H1 (cell line): ENCODE data around the gene TTC22. TPM values are rescaled to one million over a fixed set of nuclear protein-coding genes. Genes with fewer than 3 reads are reported as not detected.

ENCODE experiments used
- CHD1 ChIP-seq: IDR thresholded peaks from 2 replicates; pipeline ENCODE4 v1.6.1; 2012; ENCODE audit warnings: low read depth, low read length, improper control_type of control experiment
- EZH2 ChIP-seq: fragments of 200-600 bp; sonication (generic); IDR thresholded peaks from 2 replicates; pipeline ENCODE4 v1.7.1; 2012; ENCODE audit warnings: low read depth, mild to moderate bottlenecking, moderate library complexity, low read length, inconsistent platforms; ENCODE audit not compliant: severe bottlenecking
- HDAC2 ChIP-seq, 2 experiments: fragments of 300-600 bp in 1 of 2; sonication (generic) in 1 of 2; IDR thresholded peaks; 2 replicates each; pipeline ENCODE4 v1.6.1; 2011 to 2012; ENCODE audit warnings: low read depth in 2 of 2, low read length in 2 of 2, mild to moderate bottlenecking in 2 of 2, moderate library complexity in 2 of 2, borderline replicate concordance in 1 of 2, inconsistent platforms in 1 of 2
- polyA plus RNA-seq, 7 experiments: library from polyadenylated mRNA; depleted of rRNA in 3 of 7; stranded (reverse) in 5 of 7; unstranded in 2 of 7; fragments of >200 nt in 5 of 7; fragments of 200-250 nt in 2 of 7; gene quantifications; 1 replicate in 5 of 7; 2 replicates in 1 of 7; 4 replicates in 1 of 7; pipeline versions ENCODE4 v1.2.1 to v1.2.3, GENCODE V29; 2011 to 2013; ENCODE audit warnings: missing spikeins in 2 of 7, mixed read lengths in 2 of 7
- total RNA-seq: library from RNA; stranded (reverse); fragmentation: NEBNext Ultra II Directional; extraction: Animal tissue kit (Norgen Biotek cat#: 25700); gene quantifications from 2 replicates; pipeline ENCODE4 v1.2.1, GENCODE V29; 2021
- TF ChIP-seq, protein P1 (sequence below): fragments of 300-600 bp; sonication (generic); IDR thresholded peaks from 2 replicates; pipeline ENCODE4 v1.7.1; 2012; ENCODE audit warnings: low read length, moderate library complexity, mild to moderate bottlenecking, inconsistent platforms; ENCODE audit not compliant: insufficient replicate concordance
- TF ChIP-seq, protein P2 (sequence below): IDR thresholded peaks from 2 replicates; pipeline ENCODE4 v1.6.1; 2012; ENCODE audit warnings: low read length, inconsistent platforms

Gene TTC22
- total and polyA plus RNA-seq, 2 of the 8 experiments (the other 6 are each of a cell fraction or from before 2014, with no cell fraction given), result 1.00 to 1.6 TPM

DNA sequence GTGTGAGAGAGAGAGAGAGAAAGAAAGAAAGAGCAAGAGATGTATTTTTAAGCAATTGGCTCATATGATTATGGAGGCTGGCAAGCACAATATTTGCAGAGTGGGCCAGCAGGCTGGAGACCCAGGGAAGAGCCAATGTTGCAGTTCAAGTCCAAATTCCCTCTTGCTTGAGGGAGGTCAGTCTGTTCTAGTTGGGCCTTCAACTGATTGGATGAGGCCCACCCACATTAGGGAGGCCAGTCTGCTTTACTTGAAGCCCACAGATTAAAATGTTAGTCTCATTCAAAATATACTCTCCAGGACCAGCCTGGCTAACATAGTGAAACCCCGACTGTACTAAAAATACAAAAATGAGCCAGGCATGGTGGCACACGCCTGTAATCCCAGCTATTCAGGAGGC is 28.2 kb downstream of the TTC22 start (continued):
- TF ChIP-seq EZH2, result no peak
- TF ChIP-seq, protein P1, sequence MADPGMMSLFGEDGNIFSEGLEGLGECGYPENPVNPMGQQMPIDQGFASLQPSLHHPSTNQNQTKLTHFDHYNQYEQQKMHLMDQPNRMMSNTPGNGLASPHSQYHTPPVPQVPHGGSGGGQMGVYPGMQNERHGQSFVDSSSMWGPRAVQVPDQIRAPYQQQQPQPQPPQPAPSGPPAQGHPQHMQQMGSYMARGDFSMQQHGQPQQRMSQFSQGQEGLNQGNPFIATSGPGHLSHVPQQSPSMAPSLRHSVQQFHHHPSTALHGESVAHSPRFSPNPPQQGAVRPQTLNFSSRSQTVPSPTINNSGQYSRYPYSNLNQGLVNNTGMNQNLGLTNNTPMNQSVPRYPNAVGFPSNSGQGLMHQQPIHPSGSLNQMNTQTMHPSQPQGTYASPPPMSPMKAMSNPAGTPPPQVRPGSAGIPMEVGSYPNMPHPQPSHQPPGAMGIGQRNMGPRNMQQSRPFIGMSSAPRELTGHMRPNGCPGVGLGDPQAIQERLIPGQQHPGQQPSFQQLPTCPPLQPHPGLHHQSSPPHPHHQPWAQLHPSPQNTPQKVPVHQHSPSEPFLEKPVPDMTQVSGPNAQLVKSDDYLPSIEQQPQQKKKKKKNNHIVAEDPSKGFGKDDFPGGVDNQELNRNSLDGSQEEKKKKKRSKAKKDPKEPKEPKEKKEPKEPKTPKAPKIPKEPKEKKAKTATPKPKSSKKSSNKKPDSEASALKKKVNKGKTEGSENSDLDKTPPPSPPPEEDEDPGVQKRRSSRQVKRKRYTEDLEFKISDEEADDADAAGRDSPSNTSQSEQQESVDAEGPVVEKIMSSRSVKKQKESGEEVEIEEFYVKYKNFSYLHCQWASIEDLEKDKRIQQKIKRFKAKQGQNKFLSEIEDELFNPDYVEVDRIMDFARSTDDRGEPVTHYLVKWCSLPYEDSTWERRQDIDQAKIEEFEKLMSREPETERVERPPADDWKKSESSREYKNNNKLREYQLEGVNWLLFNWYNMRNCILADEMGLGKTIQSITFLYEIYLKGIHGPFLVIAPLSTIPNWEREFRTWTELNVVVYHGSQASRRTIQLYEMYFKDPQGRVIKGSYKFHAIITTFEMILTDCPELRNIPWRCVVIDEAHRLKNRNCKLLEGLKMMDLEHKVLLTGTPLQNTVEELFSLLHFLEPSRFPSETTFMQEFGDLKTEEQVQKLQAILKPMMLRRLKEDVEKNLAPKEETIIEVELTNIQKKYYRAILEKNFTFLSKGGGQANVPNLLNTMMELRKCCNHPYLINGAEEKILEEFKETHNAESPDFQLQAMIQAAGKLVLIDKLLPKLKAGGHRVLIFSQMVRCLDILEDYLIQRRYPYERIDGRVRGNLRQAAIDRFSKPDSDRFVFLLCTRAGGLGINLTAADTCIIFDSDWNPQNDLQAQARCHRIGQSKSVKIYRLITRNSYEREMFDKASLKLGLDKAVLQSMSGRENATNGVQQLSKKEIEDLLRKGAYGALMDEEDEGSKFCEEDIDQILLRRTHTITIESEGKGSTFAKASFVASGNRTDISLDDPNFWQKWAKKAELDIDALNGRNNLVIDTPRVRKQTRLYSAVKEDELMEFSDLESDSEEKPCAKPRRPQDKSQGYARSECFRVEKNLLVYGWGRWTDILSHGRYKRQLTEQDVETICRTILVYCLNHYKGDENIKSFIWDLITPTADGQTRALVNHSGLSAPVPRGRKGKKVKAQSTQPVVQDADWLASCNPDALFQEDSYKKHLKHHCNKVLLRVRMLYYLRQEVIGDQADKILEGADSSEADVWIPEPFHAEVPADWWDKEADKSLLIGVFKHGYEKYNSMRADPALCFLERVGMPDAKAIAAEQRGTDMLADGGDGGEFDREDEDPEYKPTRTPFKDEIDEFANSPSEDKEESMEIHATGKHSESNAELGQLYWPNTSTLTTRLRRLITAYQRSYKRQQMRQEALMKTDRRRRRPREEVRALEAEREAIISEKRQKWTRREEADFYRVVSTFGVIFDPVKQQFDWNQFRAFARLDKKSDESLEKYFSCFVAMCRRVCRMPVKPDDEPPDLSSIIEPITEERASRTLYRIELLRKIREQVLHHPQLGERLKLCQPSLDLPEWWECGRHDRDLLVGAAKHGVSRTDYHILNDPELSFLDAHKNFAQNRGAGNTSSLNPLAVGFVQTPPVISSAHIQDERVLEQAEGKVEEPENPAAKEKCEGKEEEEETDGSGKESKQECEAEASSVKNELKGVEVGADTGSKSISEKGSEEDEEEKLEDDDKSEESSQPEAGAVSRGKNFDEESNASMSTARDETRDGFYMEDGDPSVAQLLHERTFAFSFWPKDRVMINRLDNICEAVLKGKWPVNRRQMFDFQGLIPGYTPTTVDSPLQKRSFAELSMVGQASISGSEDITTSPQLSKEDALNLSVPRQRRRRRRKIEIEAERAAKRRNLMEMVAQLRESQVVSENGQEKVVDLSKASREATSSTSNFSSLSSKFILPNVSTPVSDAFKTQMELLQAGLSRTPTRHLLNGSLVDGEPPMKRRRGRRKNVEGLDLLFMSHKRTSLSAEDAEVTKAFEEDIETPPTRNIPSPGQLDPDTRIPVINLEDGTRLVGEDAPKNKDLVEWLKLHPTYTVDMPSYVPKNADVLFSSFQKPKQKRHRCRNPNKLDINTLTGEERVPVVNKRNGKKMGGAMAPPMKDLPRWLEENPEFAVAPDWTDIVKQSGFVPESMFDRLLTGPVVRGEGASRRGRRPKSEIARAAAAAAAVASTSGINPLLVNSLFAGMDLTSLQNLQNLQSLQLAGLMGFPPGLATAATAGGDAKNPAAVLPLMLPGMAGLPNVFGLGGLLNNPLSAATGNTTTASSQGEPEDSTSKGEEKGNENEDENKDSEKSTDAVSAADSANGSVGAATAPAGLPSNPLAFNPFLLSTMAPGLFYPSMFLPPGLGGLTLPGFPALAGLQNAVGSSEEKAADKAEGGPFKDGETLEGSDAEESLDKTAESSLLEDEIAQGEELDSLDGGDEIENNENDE, result no peak
- TF ChIP-seq CHD1, result no peak
- TF ChIP-seq HDAC2 (IDR thresholded peaks at IDR 0.05; ENCODE audit: borderline replicate concordance in 1 of 2, low read depth in 2 of 2, low read length in 2 of 2), result no peak
- TF ChIP-seq, protein P2, sequence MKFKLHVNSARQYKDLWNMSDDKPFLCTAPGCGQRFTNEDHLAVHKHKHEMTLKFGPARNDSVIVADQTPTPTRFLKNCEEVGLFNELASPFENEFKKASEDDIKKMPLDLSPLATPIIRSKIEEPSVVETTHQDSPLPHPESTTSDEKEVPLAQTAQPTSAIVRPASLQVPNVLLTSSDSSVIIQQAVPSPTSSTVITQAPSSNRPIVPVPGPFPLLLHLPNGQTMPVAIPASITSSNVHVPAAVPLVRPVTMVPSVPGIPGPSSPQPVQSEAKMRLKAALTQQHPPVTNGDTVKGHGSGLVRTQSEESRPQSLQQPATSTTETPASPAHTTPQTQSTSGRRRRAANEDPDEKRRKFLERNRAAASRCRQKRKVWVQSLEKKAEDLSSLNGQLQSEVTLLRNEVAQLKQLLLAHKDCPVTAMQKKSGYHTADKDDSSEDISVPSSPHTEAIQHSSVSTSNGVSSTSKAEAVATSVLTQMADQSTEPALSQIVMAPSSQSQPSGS, result no peak
